IMR-90 (cell line): ENCODE results near the gene SLC39A3. TPM values are rescaled to one million over a fixed set of nuclear protein-coding genes. Genes with fewer than 3 reads are reported as not detected.

Experiments used
- ATAC-seq: fragments of 200-7000 bp; cut with Tn5 transposase; 2 replicates; pipeline ENCODE4 v1.9.1; 2020; ENCODE audit warnings: low read depth, mild to moderate bottlenecking, moderate library complexity
- BruUV-seq: library from RNA; stranded (reverse); fragments of 400-500 nt; replicated peaks from 2 replicates; lab custom pipeline; 2021; lab: Mats Ljungman, UMichigan
- CTCF ChIA-PET: fragments of 300-600 bp; formaldehyde crosslinking; extraction: SDS; loops from one replicate; lab custom pipeline; 2021; ENCODE audit warnings: antibody characterized with exemption; lab: Yijun Ruan, JAX
- POLR2A ChIA-PET: fragments of 300-600 bp; sonication (Branson Sonifier 250); formaldehyde crosslinking; loops from one replicate; lab custom pipeline; 2022; ENCODE audit warnings: antibody characterized with exemption; ENCODE audit not compliant: unreplicated experiment; lab: Charles Lee
- DNase-seq: peaks from one replicate; pipeline ENCODE4 v3.0.0; 2013
- H2AFZ ChIP-seq: replicated peaks from 2 replicates; pipeline ENCODE3; 2013; ENCODE audit warnings: low read length, mild to moderate bottlenecking; ENCODE audit not compliant: poor library complexity
- H2AK5ac ChIP-seq: 2 replicates; pipeline ENCODE4 v1.6.1; 2013; ENCODE audit warnings: low read depth, low read length, inconsistent platforms
- H2AK9ac ChIP-seq: replicated peaks from 2 replicates; pipeline ENCODE3; 2013; ENCODE audit warnings: mild to moderate bottlenecking, low read depth, low read length, moderate library complexity; ENCODE audit not compliant: poor library complexity
- H2BK120ac ChIP-seq: 2 replicates; pipeline ENCODE4 v1.6.1; 2013; ENCODE audit warnings: low read depth, low read length, inconsistent platforms
- H2BK15ac ChIP-seq: 3 replicates; pipeline ENCODE4 v1.6.1; 2013; ENCODE audit warnings: low read depth, low read length, inconsistent platforms
- H2BK20ac ChIP-seq: 2 replicates; pipeline ENCODE4 v1.6.1; 2013; ENCODE audit warnings: low read depth, mild to moderate bottlenecking, inconsistent platforms, low read length, moderate library complexity
- H2BK5ac ChIP-seq: 2 replicates; pipeline ENCODE4 v1.6.1; 2013; ENCODE audit warnings: mild to moderate bottlenecking, low read depth, low read length, inconsistent platforms; ENCODE audit not compliant: poor library complexity, severe bottlenecking
- H3K14ac ChIP-seq: replicated peaks from 2 replicates; pipeline ENCODE4 v1.6.1; 2013; ENCODE audit warnings: low read depth, low read length, inconsistent platforms
- H3K18ac ChIP-seq: 2 replicates; pipeline ENCODE4 v1.6.1; 2013; ENCODE audit warnings: low read depth, low read length, control low read depth
- H3K23ac ChIP-seq: 2 replicates; pipeline ENCODE4 v1.6.1; 2013; ENCODE audit warnings: low read depth, low read length, inconsistent platforms
- H3K27ac ChIP-seq: 2 replicates; pipeline ENCODE4 v1.5.1; 2013; ENCODE audit warnings: mild to moderate bottlenecking, control low read depth, low read length; ENCODE audit not compliant: insufficient read depth
- H3K27me3 ChIP-seq: 2 replicates; pipeline ENCODE4 v1.6.1; 2013; ENCODE audit warnings: low read length; ENCODE audit not compliant: control insufficient read depth, insufficient read depth
- H3K36me3 ChIP-seq: 2 replicates; pipeline ENCODE4 v1.6.1; 2013; ENCODE audit warnings: low read length, mixed read lengths; ENCODE audit not compliant: control insufficient read depth, insufficient read depth
- H3K4ac ChIP-seq: 2 replicates; pipeline ENCODE4 v1.6.1; 2013; ENCODE audit warnings: low read depth, low read length, inconsistent platforms
- H3K4me1 ChIP-seq: 2 replicates; pipeline ENCODE4 v1.6.1; 2013; ENCODE audit warnings: low read length, mixed read lengths; ENCODE audit not compliant: control insufficient read depth, insufficient read depth
- H3K4me2 ChIP-seq: 2 replicates; pipeline ENCODE4 v1.6.1; 2013; ENCODE audit warnings: low read depth, mild to moderate bottlenecking, control low read depth, low read length, moderate library complexity
- H3K4me3 ChIP-seq: 2 replicates; pipeline ENCODE4 v1.5.1; 2013; ENCODE audit warnings: low read depth, mild to moderate bottlenecking, control low read depth, low read length, moderate library complexity; ENCODE audit not compliant: insufficient read depth
- H3K56ac ChIP-seq: 2 replicates; pipeline ENCODE4 v1.6.1; 2013; ENCODE audit warnings: low read length, inconsistent platforms; ENCODE audit not compliant: insufficient read depth; ENCODE audit errors: extremely low read depth
- H3K79me1 ChIP-seq, 2 experiments: 2 replicates each; pipeline ENCODE4 v1.6.1; 2013; ENCODE audit warnings: low read length in 2 of 2, inconsistent platforms in 1 of 2, low read depth in 1 of 2
- H3K9ac ChIP-seq: 2 replicates; pipeline ENCODE4 v1.6.1; 2013; ENCODE audit warnings: low read depth, low read length, control low read depth
- H3K9me1 ChIP-seq: 2 replicates; pipeline ENCODE4 v1.6.1; 2013; ENCODE audit warnings: low read length, inconsistent platforms; ENCODE audit not compliant: insufficient read depth
- H3K9me3 ChIP-seq: 2 replicates; pipeline ENCODE4 v1.6.1; 2013; ENCODE audit warnings: low read length; ENCODE audit not compliant: control insufficient read depth, insufficient read depth
- H4K20me1 ChIP-seq: 2 replicates; pipeline ENCODE4 v1.6.1; 2013; ENCODE audit warnings: low read length, inconsistent platforms; ENCODE audit not compliant: insufficient read depth
- H4K5ac ChIP-seq: 2 replicates; pipeline ENCODE4 v1.6.1; 2013; ENCODE audit warnings: mild to moderate bottlenecking, low read depth, low read length, control low read depth
- H4K8ac ChIP-seq, 2 experiments: 2 replicates each; pipeline ENCODE4 v1.6.1; 2013; ENCODE audit warnings: low read depth in 2 of 2, low read length in 2 of 2, control low read depth in 1 of 2, inconsistent platforms in 1 of 2
- H4K91ac ChIP-seq: 2 replicates; pipeline ENCODE4 v1.6.1; 2013; ENCODE audit warnings: low read depth, low read length, inconsistent platforms; ENCODE audit not compliant: insufficient read depth
- MAZ ChIP-seq: IDR thresholded peaks from 2 replicates; pipeline ENCODE4 v1.6.1; 2012; ENCODE audit warnings: low read depth, mild to moderate bottlenecking, low read length, improper control_type of control experiment, moderate library complexity, borderline replicate concordance
- WGBS, 2 experiments: methylation state at CpG; one replicate each; pipeline versions ENCODE4 v1.1.5 to v1.1.7; 2013; ENCODE audit warnings: missing lambda C conversion rate in 2 of 2; ENCODE audit not compliant: insufficient read length in 1 of 2; ENCODE audit errors: extremely low coverage in 2 of 2; 5-methylcytosine and 5-hydroxymethylcytosine counted together
- dilution Hi-C: fragments of 300-500 bp; cut with HindIII; formaldehyde crosslinking; loops from one replicate; pipeline ENCODE4 v1.14.3; 2018; ENCODE audit warnings: low sequenced_read_pairs; ENCODE audit not compliant: unreplicated experiment
- in situ Hi-C: fragments of 300-500 bp; cut with MboI; formaldehyde crosslinking; loops from 3 replicates; pipeline ENCODE4 v1.14.3; 2019; ENCODE audit warnings: low sequenced_read_pairs, inconsistent platforms, mixed read lengths
- intact Hi-C: fragments of 100-400 bp; cut with micrococcal nuclease; formaldehyde crosslinking; loops from 2 replicates; pipeline ENCODE4 v1.10.0; 2022
- polyA plus RNA-seq, 3 experiments: library from polyadenylated mRNA; depleted of rRNA; stranded (reverse); fragments of >200 nt; gene quantifications; 2 replicates each; pipeline ENCODE4 v1.2.3, GENCODE V29; 2012; ENCODE audit warnings: low replicate concordance in 1 of 3
- total RNA-seq: library from RNA; depleted of rRNA; stranded (reverse); fragments of >200 nt; gene quantifications from 2 replicates; pipeline ENCODE4 v1.2.3, GENCODE V29; 2012

The SLC39A3 gene
- total and polyA plus RNA-seq, 2 of the 4 experiments (the other 2 are of a cell fraction): 12.4 to 38.2 TPM

- Histone ChIP-seq H3K4me1 (no peaks in the 10 kb centered on the region; the same call in 1 of the 2 replicates), H3K4ac (no peak overlapping the region), H3K56ac (no peak overlapping the region), H2AFZ (no peak overlapping the region), H2AK5ac (no peak overlapping the region), H2BK120ac (no peak overlapping the region), H4K8ac (no peak overlapping the region), H3K36me3 (no peaks in the 10 kb centered on the region), H3K9me1 (no peaks in the 10 kb centered on the region), H2BK5ac (no peak overlapping the region), H2AK9ac (no peak overlapping the region), H3K27ac (no peak overlapping the region), H3K14ac (no peak overlapping the region), H3K27me3 (peaks cover 1% of the 10 kb centered on the region; the same call in 1 of the 2 replicates), H3K4me3 (no peak overlapping the region), H2BK20ac (no peak overlapping the region), H2BK15ac (no peak overlapping the region), H3K79me1 (peaks cover 8 to 10% of the 10 kb centered on the region in 2 experiments; a peak in 3 of 4 replicates), H4K91ac (no peak overlapping the region), H4K20me1 (no peaks in the 10 kb centered on the region), H3K18ac (no peak overlapping the region), H3K23ac (no peak overlapping the region), H3K9me3 (no peaks in the 10 kb centered on the region), H4K5ac (no peak overlapping the region), H3K9ac (no peak overlapping the region), H3K4me2 (no peak overlapping the region)
- dilution Hi-C loops (no loop called here), in situ Hi-C loops (no loop called here), intact Hi-C loops (loop anchor here (10.0 kb wide), 1 partner anchor 268 kb away; the partner anchor contains the start of gene GADD45B)
- ATAC-seq (no peak), DNase-seq (no peak)
- 76% methylated on average over 4 of the region's 8 CpGs; no CpG with 5 or more reads in 1 of the 2 experiments for WGBS, 2 experiments
- no TSS peak for BruUV-seq
- TF ChIP-seq MAZ: no peak
- POLR2A ChIA-PET: no interaction called here
- CTCF ChIA-PET: no interaction called here
Observed at GRCh38 chr19:2743099-2743498, 3.3 kb upstream of the SLC39A3 start.
